Stimulated activated CD8-positive, alpha-beta memory T cell treated with anti-CD3 and anti-CD28 coated beads, Interleukin-12 subunit alpha, Interleukin-12 subunit beta, amount 100 ng/mL, for 4 hours (primary cell): ENCODE measurements around the gene GNGT1.
"Not testable (repeated sequence)": the region's sequence is repeated elsewhere in the genome, so short reads cannot be mapped to it uniquely, and the experiment has no call there.

Experiments used
- DNase-seq: peaks from one replicate; pipeline ENCODE4 v3.0.0-alpha.2; 2020; ENCODE audit warnings: low read depth

Gene GNGT1

GRCh38 chr7:93910076-93910994 is 4.0 kb downstream of the GNGT1 start:
- DNase-seq, result no peak

DNA sequence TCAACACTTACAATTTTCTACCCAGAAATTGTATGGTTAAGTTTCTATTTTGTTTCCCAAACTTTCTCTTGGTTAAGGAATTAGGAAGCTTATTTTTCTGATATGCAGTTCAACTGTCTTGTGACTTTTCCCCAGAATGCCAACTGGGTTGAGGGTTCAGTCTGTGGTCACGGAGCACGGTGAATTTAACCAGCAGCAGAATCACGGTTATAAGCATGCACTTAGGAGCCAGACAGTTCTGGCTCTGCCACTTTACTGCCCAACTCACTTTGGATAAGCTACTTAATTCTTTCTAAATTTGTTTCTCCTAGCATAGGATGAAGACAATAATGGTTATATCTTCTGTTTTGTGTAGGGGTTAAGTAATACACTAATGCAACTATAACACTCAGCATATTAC is 4.9 kb downstream of the GNGT1 start:
- DNase-seq, result not testable (repeated sequence)

- DNase-seq, result not testable (repeated sequence)
Observed at GRCh38 chr7:93911661-93912060, 5.3 kb downstream of the GNGT1 start.

DNA sequence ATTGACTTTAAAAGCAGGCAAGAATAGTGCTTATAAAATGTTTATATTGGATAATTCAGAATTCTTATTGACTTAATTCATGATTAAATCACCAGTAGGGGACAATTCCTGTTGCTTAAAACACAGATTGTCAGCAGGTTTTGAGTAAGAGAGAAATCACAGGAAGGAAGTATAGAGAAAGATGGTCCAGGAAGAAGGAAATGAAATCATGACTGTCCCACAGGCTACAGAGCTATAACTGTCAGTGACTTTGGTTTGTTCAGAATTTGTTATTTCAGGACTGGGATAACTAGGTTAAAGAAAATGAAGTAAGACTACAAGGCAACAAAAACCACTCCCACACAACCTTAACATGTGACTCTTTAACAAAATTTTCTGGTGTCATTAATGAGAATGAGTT is 6.8 kb downstream of the GNGT1 start:
- no peak for DNase-seq

DNA sequence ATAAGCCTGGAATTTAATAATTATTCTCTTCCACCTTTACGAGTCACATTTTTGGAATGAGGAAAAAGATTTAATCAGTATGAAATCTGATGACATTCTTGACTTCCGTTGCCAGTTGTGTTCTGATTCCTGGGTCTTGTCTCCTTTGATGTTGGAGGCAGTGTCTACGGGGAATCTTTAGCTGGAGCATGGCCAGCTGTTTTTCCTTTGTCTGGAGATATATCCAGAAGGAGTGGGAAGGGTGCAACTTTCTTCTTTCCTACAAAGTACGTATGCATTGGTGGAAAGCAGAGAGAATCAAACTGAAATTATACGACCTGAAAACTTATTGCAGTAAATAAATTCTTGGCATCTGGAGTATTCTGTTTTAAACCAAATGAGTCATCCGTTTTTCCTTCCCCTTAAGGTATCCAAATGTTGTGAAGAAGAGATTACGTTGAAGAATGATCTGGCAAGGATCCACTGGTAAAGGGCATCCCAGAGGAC is 8.3 kb downstream of the GNGT1 start:
- DNase-seq, result no peak

DNA sequence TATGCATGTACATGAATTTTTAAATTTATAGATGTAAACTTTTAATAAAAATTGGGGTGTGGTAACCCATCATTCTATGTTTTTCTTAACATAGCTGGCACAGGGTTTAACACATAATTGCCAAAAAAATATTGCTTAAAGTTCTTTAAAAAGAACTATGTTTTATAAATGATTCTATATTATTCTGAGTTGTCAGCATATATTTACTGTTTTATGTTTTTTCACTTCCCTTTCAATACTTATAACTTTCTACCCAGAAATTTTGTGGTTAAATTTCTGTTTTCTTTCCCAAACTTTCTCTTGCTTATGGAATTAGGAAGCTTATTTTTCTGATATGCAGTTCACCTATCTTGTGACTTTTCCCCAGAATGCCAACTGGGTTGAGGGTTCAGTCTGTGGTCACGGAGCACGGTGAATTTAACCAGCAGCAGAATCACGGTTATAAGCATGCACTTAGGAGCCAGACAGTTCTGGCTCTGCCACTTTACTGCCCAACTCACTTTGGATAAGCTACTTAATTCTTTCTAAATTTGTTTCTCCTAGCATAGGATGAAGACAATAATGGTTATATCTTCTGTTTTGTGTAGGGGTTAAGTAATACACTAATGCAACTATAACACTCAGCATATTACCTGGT is 9.0 kb downstream of the GNGT1 start:
- not testable (repeated sequence) for DNase-seq

- DNase-seq, result not testable (repeated sequence)
Observed at GRCh38 chr7:93915888-93916287, 9.5 kb downstream of the GNGT1 start.

DNA sequence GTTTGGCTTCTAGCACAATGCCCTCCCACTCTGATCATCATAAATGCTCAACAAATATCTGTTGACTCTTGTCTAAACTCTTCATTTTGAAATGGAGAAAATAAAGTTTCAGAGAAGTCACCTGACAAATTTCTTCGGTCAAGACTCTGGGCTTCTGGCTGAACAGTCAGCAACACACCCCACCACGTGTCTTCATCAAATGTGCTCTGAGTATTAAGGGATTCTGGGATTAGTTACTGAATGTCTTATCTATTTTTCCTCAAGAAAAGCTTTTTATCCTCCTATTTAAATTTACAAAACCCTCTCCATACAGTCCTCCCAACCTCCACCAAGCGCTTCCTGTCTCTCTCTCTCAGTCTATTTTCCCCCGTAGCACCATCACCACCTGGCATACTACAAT is 9.9 kb downstream of the GNGT1 start:
- DNase-seq, result not testable (repeated sequence)

- DNase-seq, result no peak
Observed at GRCh38 chr7:93920496-93921182, 14.3 kb downstream of the GNGT1 start.

DNA sequence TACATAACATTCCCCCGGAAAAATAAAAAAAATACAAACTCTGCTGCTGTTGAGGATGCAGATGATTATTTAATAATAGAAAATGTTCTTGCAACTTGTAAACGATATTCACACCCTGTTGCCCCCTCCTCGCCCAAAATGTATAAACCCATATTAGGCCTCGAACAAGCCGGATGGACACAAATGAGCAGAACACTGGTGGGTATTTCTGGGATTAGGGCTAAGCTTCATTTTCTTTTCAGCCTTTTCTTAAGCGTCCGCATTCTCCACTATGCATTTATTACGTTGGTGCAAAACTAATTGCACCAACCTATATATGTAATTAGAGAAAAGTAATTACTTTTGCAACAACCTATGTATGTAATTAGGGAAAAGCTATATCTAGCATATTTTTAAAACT is 14.8 kb downstream of the GNGT1 start:
- no peak for DNase-seq

DNA sequence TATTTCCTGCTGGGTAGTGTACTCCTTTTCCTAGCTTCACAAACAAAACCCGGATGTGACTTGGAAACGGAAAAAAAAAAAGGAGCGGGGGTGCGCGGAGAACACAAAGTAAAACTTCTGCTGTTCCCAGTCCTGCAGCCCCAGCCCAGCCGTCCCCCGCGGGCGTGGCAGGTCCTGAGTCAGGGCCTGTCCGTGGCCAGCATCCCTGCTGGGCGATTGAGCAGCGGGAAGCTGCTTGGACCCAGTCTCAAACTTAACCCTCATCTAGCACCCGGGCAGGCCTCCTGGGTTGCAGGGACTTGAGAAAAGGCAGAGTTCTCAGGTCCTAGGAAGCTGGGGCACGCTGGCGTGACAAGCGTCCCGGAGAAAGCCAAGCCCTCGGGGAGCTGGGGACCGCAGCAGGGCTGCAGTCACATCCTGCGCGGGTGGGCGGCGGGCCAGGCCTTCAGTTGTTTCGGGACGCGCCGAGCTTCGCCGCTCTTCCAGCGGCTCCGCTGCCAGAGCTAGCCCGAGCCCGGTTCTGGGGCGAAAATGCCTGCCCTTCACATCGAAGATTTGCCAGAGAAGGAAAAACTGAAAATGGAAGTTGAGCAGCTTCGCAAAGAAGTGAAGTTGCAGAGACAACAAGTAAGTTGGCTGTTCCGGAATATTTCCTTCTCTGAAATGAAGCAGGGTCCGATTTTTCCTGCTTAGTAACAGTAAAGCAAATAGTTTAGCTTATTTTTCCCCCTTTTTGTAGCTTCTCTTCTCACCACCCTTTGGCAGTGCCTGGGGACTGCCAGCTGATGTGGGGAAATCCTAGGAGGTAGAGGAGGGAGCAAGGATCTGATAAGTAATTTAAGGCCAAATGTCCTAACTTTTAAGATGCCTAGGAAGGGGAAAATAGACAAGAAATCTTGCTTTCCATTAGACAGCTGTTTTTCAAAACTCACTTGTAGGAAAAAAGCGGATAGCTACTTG is 15.5 kb downstream of the GNGT1 start, which contains the start of gene GNG11:
Gene GNG11, plus strand, starts transcription at position 129 of the 960 bp plus-strand sequence. Its CDS starts 403 bp downstream, at position 532.
- DNase-seq, result no peak

DNA sequence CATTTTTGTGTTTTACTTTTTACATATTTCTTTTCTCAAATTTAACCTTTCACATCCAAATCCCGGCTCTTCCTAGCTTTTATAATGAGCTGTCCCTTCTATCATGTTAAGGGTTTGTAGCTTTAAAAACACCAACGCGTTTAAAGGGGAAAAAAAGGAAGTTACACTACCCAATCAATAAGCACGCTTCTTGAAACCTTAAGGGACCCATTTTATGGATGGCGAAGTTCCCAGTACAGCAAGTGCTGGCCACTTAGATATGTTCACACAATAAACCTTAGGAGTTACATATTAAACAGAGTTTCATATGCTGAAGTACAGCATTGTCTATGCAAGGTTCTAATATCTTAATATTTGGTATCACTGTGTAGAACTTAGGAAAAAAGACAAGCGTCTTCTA is 16.9 kb downstream of the GNGT1 start:
- no peak for DNase-seq

DNA sequence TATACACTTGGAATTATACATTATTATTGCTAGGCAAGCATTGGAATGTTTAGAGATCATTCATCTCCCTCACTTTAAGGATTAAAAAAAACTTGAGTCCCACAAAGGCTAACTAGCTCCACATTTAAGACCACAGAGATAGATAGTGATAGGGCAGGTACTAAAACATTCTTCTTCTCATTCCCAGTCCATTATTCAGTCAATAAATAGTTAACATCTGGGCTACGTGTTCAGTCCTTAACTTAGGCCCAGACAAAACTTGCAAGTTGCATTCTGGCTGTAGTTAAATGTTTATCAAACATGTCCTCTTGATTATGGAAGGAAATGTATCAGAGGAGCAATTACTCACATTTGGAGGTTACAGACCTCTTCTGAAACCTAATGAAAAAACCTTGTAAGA is 17.6 kb downstream of the GNGT1 start:
- DNase-seq, result no peak

GRCh38 chr7:93926800-93927199 is 20.4 kb downstream of the GNGT1 start:
- DNase-seq, result no peak

DNA sequence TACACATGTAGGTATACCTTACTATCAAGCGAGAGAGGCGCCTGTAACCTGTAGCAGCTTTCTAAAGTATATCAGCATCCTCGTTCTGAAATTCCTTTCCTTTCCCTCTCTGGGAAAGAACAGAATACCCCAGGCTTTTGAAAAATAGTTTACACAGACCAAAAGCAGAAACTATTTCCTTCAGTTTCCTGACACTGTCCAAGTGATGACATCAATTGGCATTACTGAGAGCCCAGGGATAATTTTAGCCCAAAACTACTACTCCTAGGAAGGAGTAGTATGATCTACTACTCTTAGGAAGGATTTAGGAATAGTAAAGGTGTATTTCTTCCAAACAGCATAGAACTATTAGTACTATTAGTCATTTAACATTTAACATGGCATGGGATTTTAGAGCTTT is 21.2 kb downstream of the GNGT1 start:
- DNase-seq, result no peak

DNA sequence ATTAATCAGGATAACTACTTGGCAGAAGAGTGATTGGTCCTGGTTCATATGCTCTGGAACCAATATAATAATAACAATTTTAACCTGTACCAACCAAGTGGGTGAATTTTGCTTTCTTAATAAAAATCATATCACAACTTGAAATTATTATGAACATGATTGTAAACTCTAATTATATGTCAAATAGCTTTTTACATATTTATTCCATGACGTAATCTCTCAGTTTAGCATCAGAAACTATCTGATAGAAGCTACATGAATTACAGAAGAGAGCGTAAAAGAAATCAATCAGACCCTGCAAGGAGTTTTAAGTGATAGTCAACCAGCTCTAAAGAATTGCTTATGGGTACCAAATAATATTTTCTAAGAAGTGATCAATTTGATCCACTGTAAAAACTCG is 25.3 kb downstream of the GNGT1 start:
- DNase-seq, result no peak

DNA sequence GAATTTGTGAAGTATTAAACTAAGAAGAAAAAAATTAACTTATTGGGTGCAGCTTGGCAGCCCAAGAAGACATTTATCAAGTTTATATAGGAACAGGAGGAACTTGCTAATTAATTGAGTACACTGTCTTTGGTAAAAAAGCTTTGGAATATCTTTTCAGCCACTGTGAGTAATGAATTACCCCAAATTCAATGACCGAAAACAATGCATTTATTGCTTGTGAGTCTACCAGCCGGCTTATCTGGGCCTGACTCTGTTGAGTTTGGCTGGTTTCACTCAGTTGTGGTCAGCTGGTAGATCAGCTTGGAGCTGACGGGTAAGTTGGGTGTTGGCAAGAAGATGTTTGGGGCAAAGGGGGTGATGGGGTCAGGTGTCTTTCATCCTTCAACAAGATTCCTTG is 26.8 kb downstream of the GNGT1 start:
- no peak for DNase-seq

GRCh38 chr7:93935102-93935501 is 28.7 kb downstream of the GNGT1 start:
- DNase-seq, result no peak

GRCh38 chr7:93937818-93938217 is 31.5 kb downstream of the GNGT1 start:
- DNase-seq, result no peak

DNA sequence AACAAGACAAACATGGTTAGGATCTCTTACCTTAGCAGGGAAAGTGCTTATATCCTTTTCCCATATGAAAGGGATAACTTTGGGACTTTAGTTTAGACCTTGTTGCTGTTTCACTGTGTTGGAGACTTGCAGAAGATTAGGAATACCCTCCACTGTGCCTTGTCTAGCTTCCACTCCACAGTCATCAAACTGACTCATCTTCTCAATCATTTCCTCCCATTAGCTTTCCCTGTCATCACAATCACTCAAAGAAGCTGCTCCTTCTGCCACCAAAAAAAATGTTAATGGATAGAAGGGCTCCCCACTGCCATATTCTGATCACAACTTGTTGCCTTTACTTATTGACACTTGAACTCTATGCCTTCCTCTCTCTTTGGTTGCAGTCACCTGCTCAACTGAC is 31.9 kb downstream of the GNGT1 start:
- DNase-seq, result no peak

DNA sequence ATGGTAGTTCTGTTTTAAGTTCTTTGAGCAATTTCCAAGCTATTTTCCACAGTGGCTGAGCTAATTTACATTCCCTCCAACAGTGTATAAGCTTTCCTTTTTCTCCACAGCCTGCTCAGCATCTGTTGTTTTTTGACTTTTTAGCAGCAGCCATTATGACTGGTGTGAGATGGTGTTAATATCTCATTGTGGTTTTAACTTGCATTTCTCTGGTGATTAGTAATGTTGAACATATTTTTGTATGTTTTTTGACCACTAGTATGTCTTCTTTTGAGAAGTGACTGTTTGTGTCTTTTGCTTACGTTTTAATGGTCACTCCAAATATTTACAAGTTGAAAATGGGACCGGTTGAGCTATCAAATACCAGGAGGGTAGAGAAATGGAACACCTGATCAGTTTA is 35.6 kb downstream of the GNGT1 start:
- no peak for DNase-seq
